OCI-LY1 (cell line): ENCODE data around the gene SULT6B1.

ENCODE experiments used
- H2AFZ ChIP-seq: fragments of 200-600 bp; sonication (generic), shearing (Covaris generic); 2 replicates; pipeline ENCODE4 v1.6.0; 2014; ENCODE audit warnings: antibody characterized with exemption, mild to moderate bottlenecking, low read length
- H3F3A ChIP-seq: fragments of 200-600 bp; sonication (generic), shearing (Covaris generic); 2 replicates; pipeline ENCODE4 v1.6.0; 2014; ENCODE audit warnings: mild to moderate bottlenecking, antibody characterized with exemption, low read length, moderate library complexity; ENCODE audit not compliant: insufficient read depth
- H3K27ac ChIP-seq: fragments of 200-600 bp; sonication (generic); 2 replicates; pipeline ENCODE4 v1.5.1; 2014; ENCODE audit warnings: low read length, mixed run types, mild to moderate bottlenecking, low read depth; ENCODE audit not compliant: poor library complexity, severe bottlenecking
- H3K27me3 ChIP-seq: fragments of 200-600 bp; sonication (generic); 2 replicates; pipeline ENCODE4 v1.6.0; 2014; ENCODE audit warnings: antibody characterized with exemption, mild to moderate bottlenecking, low read length, moderate library complexity; ENCODE audit not compliant: insufficient read depth
- H3K36me3 ChIP-seq: fragments of 200-600 bp; sonication (generic); 2 replicates; pipeline ENCODE4 v1.6.1; 2014; ENCODE audit warnings: mild to moderate bottlenecking, antibody characterized with exemption, low read length, moderate library complexity, mixed read lengths; ENCODE audit not compliant: insufficient read depth
- H3K4me1 ChIP-seq: fragments of 200-600 bp; sonication (generic); 2 replicates; pipeline ENCODE4 v1.5.1; 2014; ENCODE audit warnings: mild to moderate bottlenecking, low read length, moderate library complexity; ENCODE audit not compliant: insufficient read depth, severe bottlenecking
- H3K4me2 ChIP-seq: fragments of 200-600 bp; sonication (generic), shearing (Covaris generic); 2 replicates; pipeline ENCODE4 v1.6.1; 2014; ENCODE audit warnings: low read length
- H3K4me3 ChIP-seq: fragments of 200-600 bp; sonication (generic); 2 replicates; pipeline ENCODE4 v1.5.1; 2014; ENCODE audit warnings: low read length, low read depth, mild to moderate bottlenecking, mixed read lengths; ENCODE audit not compliant: poor library complexity, severe bottlenecking
- H3K79me2 ChIP-seq: fragments of 200-600 bp; shearing (Covaris generic); 2 replicates; pipeline ENCODE4 v1.6.1; 2016; ENCODE audit warnings: mixed run types, low read length, mixed read lengths; ENCODE audit not compliant: insufficient read depth
- H3K9ac ChIP-seq: fragments of 200-600 bp; sonication (generic), shearing (Covaris generic); 2 replicates; pipeline ENCODE4 v1.6.1; 2014; ENCODE audit warnings: mild to moderate bottlenecking, low read length, mixed read lengths
- H3K9me2 ChIP-seq: fragments of 200-600 bp; sonication (generic), shearing (Covaris generic); 2 replicates; pipeline ENCODE4 v1.6.1; 2014; ENCODE audit warnings: low read depth, mild to moderate bottlenecking, low read length, mixed read lengths
- H3K9me3 ChIP-seq: fragments of 200-600 bp; shearing (Covaris generic); 2 replicates; pipeline ENCODE4 v1.6.1; 2014; ENCODE audit warnings: low read length, mixed read lengths
- H4K20me1 ChIP-seq: fragments of 200-600 bp; sonication (generic), shearing (Covaris generic); 2 replicates; pipeline ENCODE4 v1.6.0; 2016; ENCODE audit warnings: mild to moderate bottlenecking, low read length; ENCODE audit not compliant: insufficient read depth
- CTCF ChIP-seq: fragments of 200-600 bp; sonication (generic), shearing (Covaris generic); IDR thresholded peaks from 2 replicates; pipeline ENCODE4 v1.5.1; 2017; ENCODE audit warnings: mild to moderate bottlenecking, antibody characterized with exemption, low read length, moderate library complexity, mixed read lengths
- EZH2 ChIP-seq: fragments of 200-600 bp; sonication (generic), shearing (Covaris generic); IDR thresholded peaks from 2 replicates; pipeline ENCODE4 v1.8.0; 2017; ENCODE audit warnings: borderline replicate concordance, mixed run types, mild to moderate bottlenecking, antibody characterized with exemption, low read length, moderate library complexity, mixed read lengths

The SULT6B1 gene

GRCh38 chr2:37192551-37192950 lies 4.1 kb upstream of the SULT6B1 start:
- Histone ChIP-seq H3K79me2 (peaks cover 7% of the 10 kb centered on the region; the same call in 1 of the 2 replicates), H3K4me3 (no peak overlapping the region), H4K20me1 (no peaks in the 10 kb centered on the region), H3K4me1 (peaks cover 8% of the 10 kb centered on the region), H3F3A (no peaks in the 10 kb centered on the region), H3K9me2 (no peaks in the 10 kb centered on the region), H3K9me3 (no peaks in the 10 kb centered on the region), H3K27me3 (no peaks in the 10 kb centered on the region; the same call in 1 of the 2 replicates), H3K4me2 (no peak overlapping the region), H2AFZ (no peak overlapping the region), H3K27ac (no peak overlapping the region), H3K9ac (no peak overlapping the region), H3K36me3 (no peaks in the 10 kb centered on the region)
- TF ChIP-seq EZH2 (no peak), CTCF (no peak)

DNA sequence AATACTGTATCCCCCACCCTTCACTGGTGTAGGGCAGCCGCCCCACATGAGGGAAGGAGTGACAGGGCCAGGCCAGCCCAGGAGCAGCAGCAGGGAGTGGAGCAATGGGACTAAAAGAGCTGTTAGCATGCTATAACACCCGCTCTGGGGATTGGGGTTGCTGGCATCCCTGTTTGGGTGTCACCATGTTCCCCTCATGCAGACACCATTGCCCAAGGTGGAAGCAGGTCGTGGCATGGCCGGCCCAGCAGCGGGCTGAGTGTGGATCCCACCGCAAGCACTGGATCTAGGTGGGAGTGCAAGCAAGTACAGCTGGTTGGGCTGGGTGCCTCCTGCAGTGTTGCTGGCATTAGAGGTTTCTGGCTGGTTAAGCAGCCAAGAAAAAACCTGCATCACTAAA lies 3.3 kb upstream of the SULT6B1 start:
- no peaks in the 10 kb centered on the region for H3K9me2 ChIP-seq
- no peaks in the 10 kb centered on the region for H3K9me3 ChIP-seq
- no peaks in the 10 kb centered on the region for H3K79me2 ChIP-seq
- H2AFZ ChIP-seq, result no peak overlapping the region
- no peak overlapping the region for H3K9ac ChIP-seq
- H3K4me2 ChIP-seq, result no peak overlapping the region
- no peaks in the 10 kb centered on the region for H3F3A ChIP-seq
- H3K4me3 ChIP-seq, result no peak overlapping the region
- H3K4me1 ChIP-seq, result peaks cover 5% of the 10 kb centered on the region
- no peak overlapping the region for H3K27ac ChIP-seq
- H3K36me3 ChIP-seq, result no peaks in the 10 kb centered on the region
- no peaks in the 10 kb centered on the region for H4K20me1 ChIP-seq
- no peaks in the 10 kb centered on the region; the same call in 1 of the 2 replicates for H3K27me3 ChIP-seq
- no peak for TF ChIP-seq CTCF
- TF ChIP-seq EZH2, result no peak

GRCh38 chr2:37191253-37191652 lies 2.8 kb upstream of the SULT6B1 start:
- Histone ChIP-seq H4K20me1 (no peaks in the 10 kb centered on the region), H3F3A (no peaks in the 10 kb centered on the region), H2AFZ (no peak overlapping the region), H3K9ac (no peak overlapping the region), H3K4me1 (peaks cover 5% of the 10 kb centered on the region), H3K9me3 (no peaks in the 10 kb centered on the region), H3K36me3 (no peaks in the 10 kb centered on the region), H3K79me2 (no peaks in the 10 kb centered on the region), H3K4me3 (no peak overlapping the region), H3K27me3 (no peaks in the 10 kb centered on the region; the same call in 1 of the 2 replicates), H3K4me2 (no peak overlapping the region), H3K9me2 (no peaks in the 10 kb centered on the region), H3K27ac (no peak overlapping the region)
- no peak for TF ChIP-seq CTCF
- TF ChIP-seq EZH2, result no peak
